Esophagus muscularis mucosa (tissue), 4 donors: ENCODE data around the gene CHST7. TPM values are rescaled to one million over a fixed set of nuclear protein-coding genes. Genes with fewer than 3 reads are reported as not detected.

Experiments used
- DNase-seq: peaks from one replicate; pipeline ENCODE4 v3.0.0-alpha.2; 2017; ENCODE audit errors: extremely low spot score
- H3K27ac ChIP-seq, 4 donors: fragments of 200-600 bp; sonication (generic); replicated peaks in 1 of 4; 1 replicate in 3 of 4; 2 replicates in 1 of 4; pipeline ENCODE4 v1.5.1; 2016 to 2019; ENCODE audit warnings: mild to moderate bottlenecking in 1 of 4
- H3K27me3 ChIP-seq, 4 donors: fragments of 200-600 bp; sonication (generic); one replicate each; pipeline versions ENCODE4 v1.5.1 to v1.6.0; 2016 to 2019
- H3K36me3 ChIP-seq, 4 donors: fragments of 200-600 bp; sonication (generic); one replicate each; pipeline ENCODE4 v1.5.1; 2016 to 2019
- H3K4me1 ChIP-seq, 4 donors: fragments of 200-600 bp; sonication (generic); one replicate each; pipeline ENCODE4 v1.5.1; 2016 to 2019
- H3K4me3 ChIP-seq, 4 donors: fragments of 200-600 bp; sonication (generic); 1 replicate in 2 of 4; 2 replicates in 2 of 4; pipeline ENCODE4 v1.5.1; 2016 to 2019; ENCODE audit warnings: mild to moderate bottlenecking in 4 of 4, moderate library complexity in 1 of 4
- H3K9me3 ChIP-seq, 4 donors: fragments of 200-600 bp; sonication (generic); 1 replicate in 3 of 4; 2 replicates in 1 of 4; pipeline ENCODE4 v1.5.1; 2016 to 2019
- CTCF ChIP-seq, 3 experiments: fragments of 200-600 bp in 2 of 3; fragments of 450-650 bp in 1 of 3; sonication (generic) in 2 of 3; IDR thresholded peaks; one replicate each; pipeline ENCODE4 v1.5.1; 2017 to 2019; ENCODE audit warnings: antibody characterized with exemption in 3 of 3, mild to moderate bottlenecking in 2 of 3, moderate library complexity in 1 of 3
- EP300 ChIP-seq: sonication (generic); formaldehyde crosslinking; IDR thresholded peaks from one replicate; pipeline ENCODE4 v1.6.1; 2017; ENCODE audit warnings: antibody characterized with exemption
- POLR2A ChIP-seq: fragments of 450-650 bp; IDR thresholded peaks from one replicate; pipeline ENCODE4 v1.6.1; 2017; ENCODE audit warnings: antibody characterized with exemption, moderate library complexity, mild to moderate bottlenecking, low read depth
- POLR2AphosphoS5 ChIP-seq, 2 donors: sonication (generic); formaldehyde crosslinking; IDR thresholded peaks; one replicate each; pipeline ENCODE4 v1.6.1; 2017; ENCODE audit warnings: antibody characterized with exemption in 2 of 2
- WGBS: methylation state at CpG from one replicate; pipeline ENCODE4 v1.1.5; 2018; 5-methylcytosine and 5-hydroxymethylcytosine counted together
- intact Hi-C: fragments of 100-400 bp; cut with DNase I; formaldehyde crosslinking; loops from one replicate; pipeline ENCODE4 v1.15.1; 2023
- total RNA-seq, 4 donors: library from RNA; depleted of rRNA; stranded (reverse); fragments of >200 nt; gene quantifications; one replicate each; pipeline versions ENCODE4 v1.1.0 to v1.2.1, GENCODE V29; 2016

Gene CHST7
- total RNA-seq, 4 donors from 2014 or later: 12.5 to 20.6 (median 17.2) TPM

- H3K4me1 ChIP-seq: peaks cover 0 to 34% (median 24%) of the 10 kb centered on the region in 4 donors
- no peaks in the 10 kb centered on the region for H3K9me3 ChIP-seq
- peak within 1 kb of the TSS; percentile 66 to 76 (median 72) for H3K4me3 ChIP-seq
- 45% methylated on average over 49 of the region's 57 CpGs for WGBS
- no peaks in the 10 kb centered on the region for H3K27me3 ChIP-seq
- peak in 2 of 3 experiments; percentile 20 to 47 for TF ChIP-seq CTCF (IDR thresholded peaks at IDR 0.05)
- no peak for TF ChIP-seq POLR2A
- peak; percentile 89 to 93 for TF ChIP-seq POLR2AphosphoS5 (IDR thresholded peaks at IDR 0.05)
- peak within 1 kb of the TSS; percentile 77 to 85 (median 82) for H3K27ac ChIP-seq
- DNase-seq: peak; percentile 94
- peaks cover 0 to 5% (median 0%) of the 10 kb centered on the region in 4 donors for H3K36me3 ChIP-seq
- intact Hi-C loops: no loop called here
These were observed 28.2 kb upstream of the CHST7 start, which contains the start of gene ZNF674 for GRCh38 chrX:46545111-46546005. ZNF674 (minus strand) TSS chrX:46545421; CDS start chrX:46542087, 3,334 bp downstream.

GRCh38 chrX:46547857-46548256, 25.7 kb upstream of the CHST7 start:
- WGBS: 78% methylated on average over 6 of the region's 6 CpGs
- no peak for DNase-seq

GRCh38 chrX:46549914-46550313, 23.7 kb upstream of the CHST7 start:
- Histone ChIP-seq H3K27ac (no peak overlapping the region), H3K36me3 (no peaks in the 10 kb centered on the region), H3K4me3 (no peak overlapping the region), H3K9me3 (no peaks in the 10 kb centered on the region), H3K4me1 (peaks cover 0 to 20% (median 15%) of the 10 kb centered on the region in 4 donors), H3K27me3 (no peaks in the 10 kb centered on the region)
- intact Hi-C loops: no loop called here
- no peak for DNase-seq
- no peak for TF ChIP-seq POLR2AphosphoS5 (IDR thresholded peaks at IDR 0.05)
- no peak for TF ChIP-seq EP300
- WGBS: 77% methylated on average over 1 of the region's 1 CpG

More at GRCh38 chrX:46547857-46548256, 25.7 kb upstream of the CHST7 start:
- no peaks in the 10 kb centered on the region for H3K9me3 ChIP-seq
- intact Hi-C loops: no loop called here
- no peaks in the 10 kb centered on the region for H3K36me3 ChIP-seq
- peaks cover 0 to 34% (median 24%) of the 10 kb centered on the region in 4 donors for H3K4me1 ChIP-seq
- H3K4me3 ChIP-seq: no peak overlapping the region
- TF ChIP-seq POLR2AphosphoS5 (IDR thresholded peaks at IDR 0.05) (no peak), CTCF (IDR thresholded peaks at IDR 0.05) (no peak), POLR2A (no peak), EP300 (no peak)
- no peaks in the 10 kb centered on the region for H3K27me3 ChIP-seq
- no peak overlapping the region for H3K27ac ChIP-seq

- TF ChIP-seq EP300 (no peak), POLR2AphosphoS5 (IDR thresholded peaks at IDR 0.05) (no peak), CTCF (IDR thresholded peaks at IDR 0.05) (no peak), POLR2A (no peak)
- 58% methylated on average over 8 of the region's 8 CpGs for WGBS
- intact Hi-C loops: no loop called here
- peaks cover 0 to 12% (median 9%) of the 10 kb centered on the region in 4 donors for H3K4me1 ChIP-seq
- H3K27me3 ChIP-seq: no peaks in the 10 kb centered on the region
- H3K4me3 ChIP-seq: no peak overlapping the region
- H3K9me3 ChIP-seq: no peaks in the 10 kb centered on the region
- no peak for DNase-seq
- H3K27ac ChIP-seq: no peak overlapping the region
- no peaks in the 10 kb centered on the region for H3K36me3 ChIP-seq
These were observed 22.0 kb upstream of the CHST7 start for GRCh38 chrX:46551494-46552128.

- WGBS: 89% methylated on average over 5 of the region's 5 CpGs
- H3K27me3 ChIP-seq: no peaks in the 10 kb centered on the region
- H3K9me3 ChIP-seq: no peaks in the 10 kb centered on the region
- no peak for DNase-seq
- H3K36me3 ChIP-seq: no peaks in the 10 kb centered on the region
- intact Hi-C loops: no loop called here
- TF ChIP-seq EP300 (no peak), POLR2AphosphoS5 (IDR thresholded peaks at IDR 0.05) (no peak), CTCF (IDR thresholded peaks at IDR 0.05) (no peak), POLR2A (no peak)
- no peaks in the 10 kb centered on the region for H3K4me1 ChIP-seq
- H3K4me3 ChIP-seq: no peak overlapping the region
- no peak overlapping the region for H3K27ac ChIP-seq
These were observed 19.6 kb upstream of the CHST7 start for GRCh38 chrX:46553935-46554334.
